GM12891 (cell line): ENCODE results near the gene CNOT2.
"Not testable (repeated sequence)": the region's sequence is repeated elsewhere in the genome, so short reads cannot be mapped to it uniquely, and the experiment has no call there.

Source experiments
- DNase-seq: peaks from one replicate; pipeline ENCODE4 v3.0.0; 2011; ENCODE audit warnings: low spot score; ENCODE audit not compliant: insufficient read length
- FAIRE-seq: peaks from 2 replicates; lab custom pipeline; 2011; peaks lifted over from hg19 to GRCh38; lab: Jason Lieb, UNC
- PAX5 ChIP-seq: IDR thresholded peaks from 2 replicates; pipeline ENCODE4 v1.6.1; 2011; ENCODE audit warnings: low read length, moderate library complexity, mild to moderate bottlenecking; ENCODE audit not compliant: insufficient read depth, severe bottlenecking
- POLR2A ChIP-seq: IDR thresholded peaks from 2 replicates; pipeline ENCODE4 v1.6.1; 2011; ENCODE audit warnings: low read depth, low read length, control low read depth
- POLR2AphosphoS5 ChIP-seq: IDR thresholded peaks from 2 replicates; pipeline ENCODE4 v1.6.1; 2011; ENCODE audit warnings: low read depth, low read length, control low read depth
- POU2F2 ChIP-seq: IDR thresholded peaks from 2 replicates; pipeline ENCODE4 v1.6.1; 2011; ENCODE audit warnings: low read depth, mild to moderate bottlenecking, control low read depth, low read length, moderate library complexity
- SPI1 ChIP-seq: IDR thresholded peaks from 2 replicates; pipeline ENCODE4 v1.6.1; 2011; ENCODE audit warnings: low read depth, low read length, control low read depth
- TAF1 ChIP-seq: IDR thresholded peaks from 2 replicates; pipeline ENCODE4 v1.6.1; 2011; ENCODE audit warnings: low read depth, low read length, control low read depth

Gene CNOT2

GRCh38 chr12:70283232-70283631 is 40.0 kb downstream of the CNOT2 start:
- TF ChIP-seq POLR2AphosphoS5 (no peak), POLR2A (no peak)
- DNase-seq (no peak), FAIRE-seq (no peak)

- FAIRE-seq, result no peak
- no peak for DNase-seq
- TF ChIP-seq PAX5, result no peak
- no peak for TF ChIP-seq POLR2A
- no peak for TF ChIP-seq POLR2AphosphoS5
- no peak for TF ChIP-seq SPI1
- no peak for TF ChIP-seq POU2F2
- no peak for TF ChIP-seq TAF1
Observed at GRCh38 chr12:70288817-70289216, 45.6 kb downstream of the CNOT2 start.

- no peak for DNase-seq
- FAIRE-seq, result no peak
- TF ChIP-seq SPI1 (peak; percentile 70), POU2F2 (no peak), POLR2A (no peak), TAF1 (no peak), PAX5 (no peak), POLR2AphosphoS5 (no peak)
Observed at GRCh38 chr12:70290116-70290515, 46.9 kb downstream of the CNOT2 start.

- TF ChIP-seq POU2F2 (no peak), POLR2AphosphoS5 (no peak), TAF1 (no peak), SPI1 (no peak), POLR2A (no peak), PAX5 (no peak)
- FAIRE-seq (peak; percentile 20), DNase-seq (no peak)
Observed at GRCh38 chr12:70292017-70292776, 49.0 kb downstream of the CNOT2 start.

GRCh38 chr12:70304684-70305555 is 61.7 kb downstream of the CNOT2 start:
- FAIRE-seq, DNase-seq: not testable (repeated sequence)

GRCh38 chr12:70305794-70306193 is 62.6 kb downstream of the CNOT2 start:
- FAIRE-seq, result no peak

GRCh38 chr12:70306676-70307075 is 63.4 kb downstream of the CNOT2 start:
- TF ChIP-seq SPI1 (no peak), POLR2AphosphoS5 (no peak), POLR2A (no peak)
- no peak for DNase-seq
- FAIRE-seq, result peak; percentile 45

More at GRCh38 chr12:70305794-70306193, 62.6 kb downstream of the CNOT2 start:
- DNase-seq, result no peak
- TF ChIP-seq PAX5 (no peak), POLR2A (no peak), POLR2AphosphoS5 (no peak), SPI1 (no peak), TAF1 (no peak)

GRCh38 chr12:70307868-70308267 is 64.6 kb downstream of the CNOT2 start:
- DNase-seq (no peak), FAIRE-seq (no peak)
- TF ChIP-seq POLR2AphosphoS5 (no peak), POLR2A (no peak), SPI1 (no peak), TAF1 (no peak), POU2F2 (no peak), PAX5 (no peak)

GRCh38 chr12:70309348-70309747 is 66.1 kb downstream of the CNOT2 start:
- DNase-seq, result no peak
- FAIRE-seq, result no peak
- TF ChIP-seq POU2F2 (no peak), SPI1 (no peak), POLR2AphosphoS5 (no peak), TAF1 (no peak), POLR2A (no peak), PAX5 (no peak)

- FAIRE-seq (no peak), DNase-seq (no peak)
- TF ChIP-seq POLR2A (no peak), TAF1 (no peak), POU2F2 (no peak), POLR2AphosphoS5 (no peak), SPI1 (no peak), PAX5 (no peak)
Observed at GRCh38 chr12:70314145-70314544, 70.9 kb downstream of the CNOT2 start.

- peak; percentile 71 for FAIRE-seq
Observed at GRCh38 chr12:70317781-70318180, 74.5 kb downstream of the CNOT2 start.

More at GRCh38 chr12:70317781-70318180, 74.5 kb downstream of the CNOT2 start:
- DNase-seq, result no peak
- TF ChIP-seq POLR2AphosphoS5 (no peak), POLR2A (no peak), TAF1 (no peak), PAX5 (no peak), SPI1 (peak; percentile 84), POU2F2 (no peak)
